HG02885 (cell line): ENCODE results near the gene ACO1.

Source experiments
- ATAC-seq: cut with Tn5 transposase; IDR thresholded peaks from one replicate; pipeline ENCODE4 v1.9.1; 2021; ENCODE audit warnings: mild to moderate bottlenecking; ENCODE audit not compliant: unreplicated experiment, poor library complexity

The ACO1 gene

DNA sequence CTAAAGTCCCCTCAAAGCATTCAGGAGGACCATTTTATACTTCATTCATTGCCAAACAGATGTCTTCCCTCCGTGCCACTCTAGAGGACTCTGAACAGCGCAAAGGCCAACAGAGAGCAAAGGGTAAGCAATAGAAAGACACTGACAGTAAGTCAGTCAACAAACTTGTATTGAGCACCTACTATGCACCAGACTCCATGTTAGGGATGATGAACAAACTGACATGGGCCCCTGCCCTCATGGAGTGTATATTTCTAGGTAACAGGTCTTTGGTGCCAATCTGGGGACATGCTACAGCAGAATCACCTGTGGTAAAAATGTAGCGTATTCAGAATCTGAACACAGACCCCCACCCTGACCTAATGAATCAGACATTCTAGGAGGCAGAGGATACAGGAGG lies 3.5 kb upstream of the ACO1 start:
- no peak for ATAC-seq

- no peak for ATAC-seq
Observed at GRCh38 chr9:32382565-32383320, 1.7 kb upstream of the ACO1 start.

DNA sequence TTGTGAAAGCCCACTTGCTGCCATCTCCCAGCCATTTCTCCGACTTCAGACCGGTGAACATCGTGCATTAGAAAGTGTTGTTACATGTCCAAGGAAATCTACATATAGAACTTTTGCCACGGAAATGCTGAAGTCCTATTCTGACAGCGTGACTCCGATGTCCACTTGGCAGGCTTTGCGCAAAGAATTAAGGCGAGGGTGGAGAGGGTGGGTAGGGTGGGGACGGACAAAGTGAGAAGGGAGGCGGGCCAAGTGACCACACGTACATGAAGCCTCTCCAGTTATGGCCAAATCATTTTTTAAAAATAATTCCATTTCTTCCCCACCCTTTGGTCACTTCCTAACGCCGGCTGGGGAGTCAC lies 460 bp upstream of the ACO1 start:
- no peak for ATAC-seq

DNA sequence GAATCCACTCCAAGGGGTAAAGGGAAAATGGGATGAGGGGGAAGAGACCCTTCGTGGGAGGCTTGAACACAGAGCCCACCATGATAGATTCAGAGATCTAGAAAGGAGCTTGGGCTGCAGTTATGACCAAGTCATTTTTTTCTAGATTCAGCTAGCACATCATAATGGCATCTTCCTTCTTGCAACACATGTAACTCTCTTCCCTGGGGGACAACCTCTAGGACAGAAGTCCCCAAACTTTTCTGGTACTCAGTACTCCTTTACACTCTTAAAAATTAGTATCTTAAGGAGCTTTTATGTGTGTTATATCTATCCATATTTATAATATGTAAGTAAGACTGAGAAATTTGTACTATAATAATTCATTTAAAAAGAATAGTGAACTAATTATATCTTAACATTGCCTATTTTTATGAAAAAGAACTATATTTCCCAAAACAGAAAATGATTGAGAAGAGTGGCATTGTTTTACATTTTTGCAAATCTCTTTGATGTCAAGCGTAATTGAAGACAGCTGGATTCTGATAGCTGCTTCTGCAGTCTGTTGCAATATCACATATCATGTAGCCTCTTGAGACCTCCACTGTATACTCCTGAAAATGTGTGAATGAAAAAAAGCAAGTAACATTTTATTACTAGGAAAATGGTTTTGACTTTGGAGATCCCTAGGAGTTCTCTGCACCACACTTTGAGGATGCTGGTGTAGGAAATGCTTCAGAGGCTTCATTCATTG lies 875 bp downstream of the ACO1 start:
- ATAC-seq: no peak

GRCh38 chr9:32385885-32386283 lies 1.4 kb downstream of the ACO1 start:
- ATAC-seq: no peak

DNA sequence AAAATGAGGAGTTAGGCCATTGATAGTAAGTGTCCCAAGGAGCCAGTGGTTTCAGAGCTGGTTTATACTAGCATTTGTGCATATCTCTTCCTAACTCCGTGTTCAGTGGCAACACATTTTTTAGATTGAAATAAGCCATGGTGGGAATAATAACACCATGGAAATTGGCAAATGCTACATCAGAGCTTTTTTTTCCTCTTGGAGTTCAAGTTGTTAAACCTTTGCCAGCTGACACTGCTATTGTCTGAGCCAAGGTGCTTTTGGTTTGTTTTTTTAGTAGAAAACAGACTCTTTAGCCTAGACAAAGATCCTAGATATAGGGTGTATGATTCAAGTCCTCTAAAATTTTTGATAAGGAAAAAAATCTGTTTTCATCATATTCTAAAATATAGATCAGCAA lies 2.8 kb downstream of the ACO1 start:
- ATAC-seq: no peak

- ATAC-seq: no peak
Observed at GRCh38 chr9:32389365-32389764, 4.9 kb downstream of the ACO1 start.

GRCh38 chr9:32393911-32394310 lies 9.5 kb downstream of the ACO1 start:
- ATAC-seq: no peak

GRCh38 chr9:32394381-32395049 lies 10.1 kb downstream of the ACO1 start:
- no peak for ATAC-seq

DNA sequence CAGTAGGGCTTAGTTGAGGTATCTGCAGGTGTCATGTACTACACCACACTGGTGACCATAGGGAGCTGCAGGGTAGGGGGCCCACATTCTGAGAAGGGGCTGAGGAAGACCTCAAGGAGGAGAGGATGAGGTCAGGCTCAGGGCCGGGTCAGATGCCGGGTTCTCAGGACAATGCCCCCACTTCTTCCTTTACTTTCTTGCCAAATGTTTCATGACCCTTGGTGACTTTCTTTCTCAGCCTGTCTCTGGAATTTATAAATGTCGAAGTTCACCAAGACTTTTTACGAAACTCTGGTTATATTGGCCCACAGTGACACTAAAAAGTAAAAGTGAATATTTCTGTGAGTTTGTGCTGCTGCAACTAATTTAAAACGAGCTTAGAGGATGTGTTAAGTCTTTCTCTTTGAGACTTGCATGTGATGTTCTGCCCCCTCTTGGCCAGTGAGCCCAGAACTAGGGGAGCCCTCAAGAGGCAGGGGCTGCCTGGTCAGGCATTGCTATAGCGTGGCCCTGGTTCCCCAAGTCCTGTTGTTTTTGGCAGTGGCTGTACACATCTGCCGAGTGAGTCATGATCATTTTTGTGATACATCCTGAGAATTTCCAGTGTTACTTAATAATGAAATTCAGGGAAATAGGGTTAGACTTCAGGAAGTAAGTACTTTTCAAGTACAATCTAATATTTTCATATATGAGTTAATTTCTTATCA lies 11.2 kb downstream of the ACO1 start:
- no peak for ATAC-seq

- no peak for ATAC-seq
Observed at GRCh38 chr9:32398207-32398606, 13.8 kb downstream of the ACO1 start.

DNA sequence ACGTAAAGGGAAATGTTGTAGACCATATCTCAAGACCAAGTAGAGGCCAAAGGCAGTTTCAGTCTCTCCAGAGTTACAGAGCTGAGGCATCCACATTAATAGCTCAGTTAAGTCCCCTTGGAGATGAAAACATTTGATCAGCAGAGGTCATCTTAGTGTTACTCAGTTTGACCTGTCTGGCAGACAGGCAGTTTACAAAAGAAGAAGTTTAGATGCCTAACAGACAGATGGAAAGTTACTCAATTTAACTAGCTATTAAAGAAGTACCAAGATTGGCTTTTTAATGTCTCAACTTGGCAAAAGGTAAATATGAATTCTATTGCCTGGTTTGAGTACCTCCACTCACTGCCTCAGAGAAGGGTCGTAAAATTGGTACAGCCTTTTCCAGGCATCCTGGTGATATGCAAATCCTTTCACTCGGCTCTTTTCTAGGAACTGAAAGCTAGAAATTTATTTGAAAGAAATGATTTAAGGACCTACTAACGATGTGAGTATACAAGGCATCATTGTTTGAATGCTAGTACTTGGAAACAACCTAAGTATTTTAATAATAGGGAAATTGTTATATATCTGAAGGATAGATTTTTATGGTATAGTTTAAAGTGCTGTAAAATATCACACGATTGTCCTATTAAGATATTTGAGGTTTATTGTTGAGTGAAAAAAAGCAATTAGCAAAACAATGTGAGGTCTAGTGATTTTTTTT lies 14.8 kb downstream of the ACO1 start:
- no peak for ATAC-seq

- ATAC-seq: no peak
Observed at GRCh38 chr9:32401488-32401887, 17.0 kb downstream of the ACO1 start.

- no peak for ATAC-seq
Observed at GRCh38 chr9:32403567-32404260, 19.3 kb downstream of the ACO1 start.

GRCh38 chr9:32404402-32404801 lies 20.0 kb downstream of the ACO1 start:
- no peak for ATAC-seq

DNA sequence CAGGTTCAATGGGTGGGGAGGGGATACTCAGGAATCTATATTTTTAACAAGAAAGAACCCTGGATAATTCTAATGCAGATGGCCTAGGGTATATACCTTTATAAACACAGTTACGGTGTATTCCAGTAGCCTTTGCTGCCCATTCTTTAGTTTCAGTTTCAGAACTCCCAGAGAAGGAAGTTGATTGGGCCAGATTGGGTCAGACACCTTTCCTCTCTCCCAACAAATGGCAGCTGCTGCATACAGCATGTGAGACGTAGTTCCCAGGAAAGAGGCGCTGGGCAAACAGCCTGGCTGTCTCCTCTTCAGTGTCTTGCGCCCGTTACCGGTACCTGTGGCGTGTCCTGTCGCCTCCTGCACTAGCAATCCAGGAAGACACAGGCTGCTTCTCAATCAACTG lies 20.4 kb downstream of the ACO1 start:
- no peak for ATAC-seq

DNA sequence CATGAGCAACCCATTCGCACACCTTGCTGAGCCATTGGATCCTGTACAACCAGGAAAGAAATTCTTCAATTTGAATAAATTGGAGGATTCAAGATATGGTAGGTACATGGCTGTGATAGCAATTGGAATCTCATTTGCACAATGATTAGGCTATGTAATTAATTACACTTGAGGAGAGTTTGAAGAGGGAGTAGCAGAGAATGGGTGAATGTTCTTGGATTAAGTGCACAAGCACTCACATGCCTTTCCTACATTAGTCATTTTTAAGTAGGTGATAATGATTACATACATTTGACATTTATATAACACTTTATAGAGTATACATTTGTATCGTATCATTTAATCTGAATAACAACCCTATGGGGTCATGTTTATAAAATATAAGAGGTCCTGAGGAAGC lies 21.1 kb downstream of the ACO1 start:
- ATAC-seq: no peak

- ATAC-seq: no peak
Observed at GRCh38 chr9:32406046-32406445, 21.6 kb downstream of the ACO1 start.

DNA sequence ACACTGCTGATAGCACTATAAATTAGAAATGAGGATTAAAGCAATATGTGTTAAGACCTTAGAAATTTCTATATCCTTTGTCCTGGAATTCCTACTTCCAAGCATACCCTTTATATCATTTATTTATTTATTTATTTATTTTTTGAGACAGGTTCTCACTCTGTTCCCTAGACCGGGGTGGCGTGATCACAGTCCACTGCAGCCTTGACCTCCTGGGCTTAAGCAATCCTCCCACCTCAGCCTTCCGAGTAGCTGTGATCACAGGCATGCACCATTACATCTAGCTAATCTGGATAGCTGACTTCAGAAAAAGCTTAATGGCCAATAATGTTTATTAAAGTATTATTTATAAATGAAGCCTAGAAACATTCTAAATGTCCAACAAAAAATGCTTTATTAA lies 27.3 kb downstream of the ACO1 start:
- no peak for ATAC-seq

GRCh38 chr9:32412440-32412839 lies 28.0 kb downstream of the ACO1 start:
- no peak for ATAC-seq
